HG03025 (cell line): ENCODE results near the gene CNNM3.
"Not testable (repeated sequence)": the region's sequence is repeated elsewhere in the genome, so short reads cannot be mapped to it uniquely, and the experiment has no call there.

Experiments
- ATAC-seq: cut with Tn5 transposase; IDR thresholded peaks from one replicate; pipeline ENCODE4 v1.9.1; 2021; ENCODE audit warnings: mild to moderate bottlenecking, moderate library complexity; ENCODE audit not compliant: unreplicated experiment, low FRiP score

The CNNM3 gene

DNA sequence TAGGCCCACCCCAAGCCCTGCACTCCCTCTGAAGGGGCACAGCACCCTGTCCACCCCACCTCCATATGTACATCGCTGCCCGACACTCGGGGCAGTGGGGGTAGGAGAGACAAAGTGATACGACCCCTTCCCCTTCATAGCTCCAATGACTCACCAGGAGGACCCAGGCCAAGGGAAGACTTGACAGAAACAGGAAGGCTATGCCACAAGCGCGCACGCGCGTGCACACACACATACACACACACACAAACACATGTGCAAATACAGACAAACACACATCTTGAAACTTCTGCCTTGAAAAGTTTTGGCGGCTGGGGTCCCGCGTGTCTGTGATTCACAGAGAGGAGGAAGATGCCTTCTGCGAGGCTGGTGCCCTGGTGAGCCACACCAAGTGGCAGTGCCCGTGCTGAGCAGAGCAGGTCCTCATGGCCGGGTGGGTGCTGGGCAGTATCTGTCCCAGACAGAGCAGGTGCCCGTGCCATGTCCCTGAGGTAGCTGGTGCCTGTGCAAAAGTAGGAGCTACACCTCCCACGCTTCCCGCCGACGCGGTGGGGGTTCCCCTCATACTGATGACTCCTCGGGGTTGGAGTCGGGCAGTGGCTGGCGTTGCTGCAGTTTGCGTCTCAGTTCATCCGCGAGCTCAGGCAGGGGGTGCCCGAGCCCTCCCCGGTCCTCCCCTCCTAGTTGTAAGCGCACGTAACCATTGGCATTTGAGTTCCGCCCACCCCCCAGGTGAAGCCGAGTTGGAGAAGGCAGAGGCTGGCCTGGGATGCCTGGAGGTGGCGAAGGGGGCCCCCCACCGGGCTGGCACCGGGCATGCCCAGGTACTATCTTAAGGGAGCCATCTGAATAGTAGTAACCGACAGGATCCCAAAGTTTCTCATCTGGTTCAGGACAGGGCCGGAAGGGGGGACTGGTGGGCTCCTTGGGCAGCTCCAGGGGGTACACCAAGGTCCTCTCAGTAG, 44.3 kb downstream of the CNNM3 start:
- ATAC-seq = no peak

DNA sequence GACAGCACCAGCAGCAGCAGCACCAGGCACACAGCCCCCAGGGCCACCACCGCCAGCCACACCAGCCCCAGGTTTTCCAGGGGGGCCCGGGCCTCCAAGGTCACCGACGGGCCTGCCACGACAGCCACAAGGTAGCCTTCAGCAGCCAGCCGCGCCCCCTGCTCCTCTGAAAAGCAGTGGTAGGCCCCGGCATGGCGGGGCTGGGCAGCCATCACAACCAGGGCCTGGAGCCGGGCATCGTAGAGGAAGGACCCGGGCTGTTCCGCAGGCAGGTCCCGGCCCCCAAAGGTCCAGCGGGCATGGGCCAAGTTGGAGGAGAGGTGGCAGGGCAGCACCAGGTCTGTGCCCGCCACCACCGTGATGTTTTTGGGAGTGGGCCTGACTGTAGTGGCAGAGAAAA, 45.0 kb downstream of the CNNM3 start:
- no peak for ATAC-seq

DNA sequence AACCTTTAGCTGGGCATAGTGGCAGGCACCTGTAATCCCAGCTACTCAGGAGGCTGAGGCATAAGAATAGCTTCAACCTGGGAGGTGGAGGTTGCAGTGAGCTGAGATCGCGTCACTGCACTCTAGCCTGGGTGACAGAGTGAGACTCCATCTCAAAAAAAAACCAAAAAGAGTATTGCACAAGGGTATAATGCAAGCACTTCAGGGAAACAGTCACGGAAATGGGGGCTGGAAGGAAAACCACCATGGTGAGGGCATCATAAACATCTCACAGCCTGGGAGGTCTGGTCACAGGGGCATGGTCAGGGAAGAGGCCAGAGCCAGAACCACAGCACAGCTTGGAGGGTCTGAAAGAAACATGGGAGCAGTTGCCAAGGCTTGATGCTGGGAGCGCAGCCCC, 47.0 kb downstream of the CNNM3 start:
- ATAC-seq = not testable (repeated sequence)

DNA sequence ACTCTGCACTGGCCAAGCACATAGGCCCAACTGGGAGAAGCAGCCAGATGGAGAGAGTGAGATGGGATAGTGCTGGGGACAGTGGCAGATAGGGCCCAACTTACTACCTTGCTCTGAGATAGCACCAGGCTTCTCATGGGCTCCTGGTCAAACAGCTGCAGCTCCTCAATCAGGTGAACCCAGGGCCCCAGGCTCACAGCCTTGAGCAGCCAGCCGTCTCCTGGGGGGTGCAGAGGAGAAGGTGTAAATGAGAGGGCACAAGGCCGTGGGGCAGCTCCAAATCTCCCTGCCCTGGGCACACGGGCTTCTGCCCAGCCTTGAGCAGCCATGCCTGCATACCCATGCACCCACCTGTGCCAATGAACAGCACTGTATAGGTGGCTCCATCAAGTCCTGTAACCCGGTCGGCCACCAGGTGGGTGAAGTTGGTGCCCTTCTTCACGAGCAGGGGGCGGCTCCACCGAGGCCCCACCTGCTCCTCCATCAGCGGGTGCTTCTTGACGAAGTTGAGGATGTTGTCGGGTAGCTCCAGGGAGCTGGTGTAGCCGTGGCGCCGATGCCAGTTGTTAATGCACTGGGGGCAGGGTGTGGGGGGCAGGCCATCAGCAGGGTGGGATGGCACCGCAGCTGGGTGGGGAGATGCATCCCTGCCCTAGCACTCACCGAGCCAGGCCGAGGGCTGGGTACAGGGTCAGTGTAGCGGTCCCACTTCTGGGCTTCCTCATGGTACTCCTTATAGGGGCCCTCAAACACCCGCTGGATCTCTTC, 47.7 kb downstream of the CNNM3 start:
- ATAC-seq = no peak

DNA sequence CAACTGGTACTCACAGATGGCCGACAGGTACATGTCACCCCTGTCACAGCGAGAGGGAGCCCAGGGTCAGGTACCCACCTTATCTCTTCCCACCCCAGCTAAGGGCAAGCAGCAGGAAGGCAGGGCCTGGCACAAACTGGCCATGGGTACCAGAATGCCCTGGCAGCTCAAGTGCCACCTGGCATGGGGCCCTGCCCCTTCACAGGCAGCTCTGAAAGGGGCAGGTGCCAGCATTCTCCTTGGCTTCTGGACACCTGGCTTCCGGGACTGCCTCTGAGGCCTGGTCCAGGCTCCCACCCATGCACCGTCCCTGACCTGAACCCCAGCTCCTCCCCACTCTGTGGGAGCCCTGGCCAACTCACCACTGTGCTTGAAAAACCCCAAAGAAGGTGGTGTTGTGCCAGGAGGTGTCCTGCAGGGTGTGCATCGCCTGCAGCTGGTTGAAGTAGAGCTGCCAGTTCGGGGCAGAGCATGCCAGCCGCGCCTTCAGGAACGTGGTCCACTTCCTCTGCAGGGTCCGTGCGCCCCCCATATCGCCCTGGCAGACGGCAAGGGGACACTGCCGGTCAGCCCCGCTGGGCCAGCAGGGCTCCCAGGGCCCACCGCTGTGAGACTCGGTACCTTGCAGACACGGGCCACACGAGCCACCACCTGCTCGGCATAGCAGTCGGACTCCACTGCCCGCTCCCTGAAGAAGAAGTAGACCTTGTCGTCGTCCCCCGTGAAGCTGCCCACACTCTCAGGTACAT, 48.4 kb downstream of the CNNM3 start:
- ATAC-seq = no peak

DNA sequence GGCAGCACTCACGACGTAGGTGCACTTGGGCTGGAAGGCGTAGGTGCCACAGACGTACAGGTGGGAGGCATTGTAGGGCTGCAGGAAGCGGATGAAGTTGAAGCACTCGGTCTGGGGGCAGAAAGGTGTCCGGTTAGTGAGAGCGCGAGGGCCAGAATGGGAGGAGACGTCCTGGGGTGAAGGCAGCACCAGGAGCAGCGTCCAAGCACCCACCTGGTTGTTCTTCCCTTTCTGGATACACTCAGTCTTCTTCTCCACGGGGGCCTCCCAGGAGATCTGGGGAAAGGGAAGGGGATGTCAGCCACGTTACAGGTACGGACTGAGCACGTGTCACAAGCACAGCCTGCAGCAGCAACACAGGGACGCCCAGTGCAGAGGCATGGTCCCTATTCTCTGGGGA, 49.6 kb downstream of the CNNM3 start:
- ATAC-seq = no peak

DNA sequence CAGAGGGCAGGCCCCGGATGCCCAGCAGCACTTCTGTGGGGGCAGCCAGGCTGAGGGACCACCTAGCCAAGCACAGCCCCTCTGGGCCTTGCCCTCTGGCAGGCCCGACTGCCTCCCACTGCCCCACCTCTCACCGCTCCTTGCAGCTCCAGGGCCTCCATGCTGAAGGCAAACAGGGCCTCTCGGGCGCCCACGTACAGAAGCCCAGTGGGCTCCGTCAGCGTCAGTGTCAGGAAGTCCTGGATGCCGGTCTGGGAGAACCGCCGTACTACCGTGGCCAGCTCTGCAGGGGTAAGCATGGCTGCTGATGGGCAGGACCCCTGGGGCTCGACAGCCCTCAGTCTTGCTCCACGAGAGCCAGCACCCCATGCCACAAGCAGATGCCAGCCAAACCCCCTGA, 50.1 kb downstream of the CNNM3 start:
- ATAC-seq = no peak

DNA sequence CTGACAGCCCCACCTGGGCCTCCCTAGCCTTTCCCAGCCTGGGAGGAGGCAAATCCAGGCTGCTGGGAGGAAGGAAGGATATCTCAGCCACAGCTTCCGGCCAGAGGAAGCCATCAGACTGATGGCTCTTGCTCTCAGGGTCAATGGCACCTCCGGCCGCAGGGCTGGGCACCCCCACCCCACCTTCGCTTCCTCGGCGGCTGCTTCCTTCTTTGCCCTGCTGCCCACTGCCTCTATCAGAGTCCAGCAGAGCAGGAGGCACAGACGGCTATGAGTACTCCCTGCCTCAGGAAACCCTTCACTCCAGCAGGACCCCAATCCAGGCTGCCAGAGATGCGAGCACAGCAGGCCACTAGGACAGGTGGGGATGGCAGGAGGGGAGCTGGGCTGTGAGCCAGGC, 50.5 kb downstream of the CNNM3 start:
- ATAC-seq = no peak

DNA sequence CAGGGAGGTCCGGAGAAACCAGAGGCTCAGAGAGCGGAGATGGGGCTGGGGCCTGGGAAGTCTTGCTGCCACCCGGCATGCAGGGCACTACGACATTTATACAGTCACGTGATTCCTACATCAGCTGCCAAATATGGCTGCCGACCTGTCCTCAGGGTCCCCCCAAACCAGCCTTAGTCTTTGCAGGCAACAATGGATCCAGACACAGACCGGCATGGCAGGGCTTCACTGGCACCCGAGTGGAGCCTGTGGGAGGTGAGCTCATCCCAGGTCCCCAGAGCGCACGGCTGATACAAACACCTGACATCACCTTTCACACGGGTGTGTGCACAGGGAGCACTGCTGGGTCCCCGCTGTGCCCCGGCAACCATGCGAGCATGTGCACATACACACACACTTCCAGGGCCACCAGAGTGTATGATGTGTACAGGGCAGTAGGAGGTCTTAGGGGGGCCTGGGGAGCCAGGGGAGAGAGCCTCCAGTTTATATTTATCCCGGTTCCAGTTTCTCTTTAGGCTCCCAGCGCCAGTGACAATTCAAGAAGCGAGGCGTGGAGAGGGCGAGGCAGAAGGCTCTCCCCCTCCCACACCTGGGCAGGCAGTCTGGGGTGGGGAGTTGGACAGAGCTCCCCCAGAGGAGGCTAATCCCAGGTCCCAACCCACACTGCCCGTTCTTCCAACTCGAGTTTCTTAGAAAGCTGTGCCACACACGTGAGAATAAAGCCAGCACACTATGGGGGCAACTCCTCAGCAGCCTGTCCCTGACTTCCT, 51.1 kb downstream of the CNNM3 start:
- ATAC-seq = no peak

DNA sequence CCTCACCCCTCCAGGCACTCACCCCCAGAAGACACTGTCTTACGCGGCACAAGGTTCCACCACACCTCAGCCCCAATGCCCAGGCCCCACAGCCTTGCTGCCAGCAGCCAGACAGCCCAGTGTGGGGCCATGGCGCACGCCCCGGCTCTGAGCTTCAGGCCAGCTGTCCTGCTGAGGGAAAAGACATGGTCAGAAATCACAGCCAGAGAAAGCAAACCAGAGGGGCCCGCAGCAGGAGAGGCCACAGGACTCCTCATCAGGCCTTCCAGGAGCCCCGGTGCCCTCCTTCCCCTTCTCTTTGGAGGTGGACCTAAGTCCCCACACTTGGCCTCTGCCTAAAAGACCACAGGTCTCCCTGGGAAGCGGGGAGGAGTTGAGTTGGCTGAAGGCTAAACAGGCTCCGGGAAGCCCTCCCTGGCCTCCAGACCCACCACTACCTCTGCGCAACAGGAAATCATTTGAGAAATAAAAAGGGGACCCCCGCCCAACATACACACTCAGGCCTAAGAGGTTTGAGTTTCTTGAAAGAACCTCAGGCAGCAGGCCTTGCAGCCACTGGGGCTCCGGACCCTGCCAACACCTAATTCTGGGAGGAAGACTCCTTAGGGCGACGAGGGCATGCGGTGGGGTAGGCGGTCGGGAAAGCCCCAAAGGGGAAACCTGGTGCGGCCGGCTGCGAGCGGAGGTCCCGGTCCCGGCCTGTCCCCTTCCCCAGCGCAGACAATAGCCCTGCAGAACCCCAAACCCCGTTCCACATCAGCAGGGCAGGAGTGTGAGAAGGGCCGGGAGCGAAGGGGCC, 51.9 kb downstream of the CNNM3 start:
- ATAC-seq = no peak

DNA sequence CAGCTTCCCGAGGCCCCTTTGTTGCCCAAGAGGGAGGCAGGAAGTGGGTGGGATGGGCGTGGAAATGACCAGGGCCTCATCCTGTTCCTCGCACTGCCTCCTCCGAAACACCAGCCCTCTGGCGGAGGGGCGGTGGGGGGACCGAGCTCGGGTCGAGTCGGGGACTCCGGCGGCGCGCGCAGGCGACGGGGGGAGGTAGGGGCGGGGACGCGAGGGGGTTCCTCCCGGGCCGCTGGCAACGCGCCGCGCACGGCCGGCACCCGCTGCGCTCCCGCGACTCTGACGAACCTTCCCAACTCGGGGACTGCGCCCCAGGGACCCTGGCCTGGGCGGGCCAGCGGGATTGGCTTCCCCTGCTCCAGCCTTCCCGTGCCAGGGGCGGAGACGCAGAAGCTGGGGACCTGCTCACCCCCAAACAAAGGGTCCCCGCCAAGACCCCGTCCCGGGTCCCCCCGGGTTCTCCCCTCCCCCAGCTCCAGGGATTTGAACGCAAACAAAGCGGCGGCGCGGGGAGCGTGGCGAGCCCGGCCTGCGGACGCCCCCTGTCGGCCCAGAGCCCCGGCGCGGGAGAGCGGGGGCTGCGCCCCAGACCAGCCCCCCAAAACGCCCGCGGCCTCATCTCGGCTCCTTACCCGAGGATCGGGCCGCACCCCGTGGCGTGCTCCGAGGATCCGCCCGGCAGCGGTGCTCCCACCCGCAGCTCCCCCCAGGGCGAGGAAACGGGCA, 52.6 kb downstream of the CNNM3 start:
- no peak for ATAC-seq

DNA sequence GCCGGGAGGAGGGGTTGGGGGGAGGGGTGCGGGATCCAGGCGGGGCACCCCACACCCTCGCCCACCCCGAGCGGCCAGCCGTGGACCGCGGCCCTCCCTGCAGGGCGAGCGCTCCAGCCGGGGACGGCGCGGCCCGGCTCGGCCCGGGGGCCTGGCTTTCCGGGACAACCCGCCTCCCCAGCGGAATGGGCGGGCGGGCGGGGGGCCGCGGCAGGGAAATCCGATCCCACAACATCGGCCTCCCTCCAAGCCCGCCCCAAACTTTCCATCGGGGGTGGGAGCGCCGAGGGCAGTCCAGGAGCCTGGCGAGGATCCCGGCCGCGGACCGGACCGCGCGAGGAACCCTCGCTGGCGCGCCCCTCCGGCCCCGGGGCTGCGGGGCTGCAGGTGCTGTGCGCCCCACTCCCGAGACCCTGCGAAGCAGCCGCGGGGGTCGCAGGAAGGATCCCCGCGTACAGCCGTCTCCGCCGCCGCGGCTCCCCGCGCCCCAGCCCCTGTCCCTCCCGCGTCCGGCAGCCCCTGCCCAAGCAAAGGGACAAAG, 53.3 kb downstream of the CNNM3 start:
- ATAC-seq = no peak

DNA sequence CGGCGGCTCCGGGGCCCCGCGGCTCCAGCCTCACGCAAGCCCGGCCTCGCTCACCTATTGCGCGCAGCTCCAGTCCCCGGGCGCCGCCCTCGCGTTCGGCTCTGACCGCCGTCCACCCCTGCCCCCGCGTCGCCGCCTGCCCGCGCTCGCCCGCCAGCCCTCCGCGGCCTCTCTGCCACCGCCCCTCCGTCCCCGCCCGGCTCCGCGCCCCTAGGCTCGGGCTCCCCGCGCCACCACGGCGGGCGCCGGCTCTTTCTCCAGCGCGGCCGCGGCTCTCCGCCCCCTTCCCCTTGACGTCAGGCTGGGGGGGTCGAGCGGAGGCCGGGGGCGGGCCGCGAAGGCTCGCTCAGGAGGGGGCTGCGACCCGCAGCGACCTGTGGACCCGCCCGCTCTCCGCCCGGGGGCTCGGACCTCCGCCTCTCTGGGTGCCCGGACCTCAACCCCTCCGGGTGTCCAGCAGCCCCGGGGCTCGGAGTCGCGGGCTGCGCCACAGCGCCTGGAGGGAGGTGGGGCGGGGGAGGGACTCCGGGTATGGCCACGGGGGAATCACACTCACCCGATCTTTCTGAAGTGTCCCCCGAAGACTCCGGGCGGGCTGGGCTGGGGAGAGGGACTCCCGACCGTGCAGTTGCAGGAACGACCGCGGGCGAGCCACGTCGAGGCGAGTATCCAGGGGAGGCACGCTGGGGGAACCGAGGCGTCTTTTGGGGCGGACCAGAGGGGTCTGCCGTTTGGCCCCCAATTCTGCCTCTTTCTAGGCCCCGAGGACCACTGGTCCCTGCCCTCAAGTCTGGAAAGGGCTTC, 54.0 kb downstream of the CNNM3 start, which contains the start of gene SEMA4C:
Gene SEMA4C, minus strand, starts transcription at position 259 of the 804 bp plus-strand sequence. CDS start 2,194 bp downstream, outside the sequence.
- no peak for ATAC-seq

DNA sequence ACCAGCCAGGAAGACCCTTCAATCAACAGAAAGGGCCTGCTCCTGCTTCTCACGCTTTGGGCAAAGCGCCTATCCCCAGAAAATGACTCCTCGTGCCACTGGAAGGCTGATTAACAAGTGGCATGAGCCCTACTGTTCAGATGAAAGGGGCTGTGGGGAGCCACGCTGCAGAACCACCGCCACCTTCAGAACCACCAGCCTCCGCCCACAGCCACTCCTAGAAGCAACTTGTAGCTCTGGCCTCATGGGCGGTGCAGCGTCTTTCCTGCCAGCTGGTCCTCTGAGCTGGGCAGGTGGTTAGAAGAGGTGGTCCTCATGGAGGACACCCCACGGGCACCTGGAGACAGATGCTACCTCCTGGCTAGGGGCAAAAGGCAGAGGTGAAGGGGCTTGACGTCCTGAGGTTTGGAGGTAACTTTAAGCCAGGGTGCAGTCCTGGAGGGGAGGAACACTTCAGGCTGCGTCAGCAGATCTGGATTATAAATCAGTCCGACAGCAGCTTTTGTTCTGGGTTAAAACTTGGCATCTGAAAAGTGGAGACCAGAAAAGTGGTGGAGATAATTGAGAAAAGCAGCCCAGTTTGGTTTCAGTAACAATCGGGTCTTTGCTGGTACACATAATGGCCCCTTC, 54.7 kb downstream of the CNNM3 start:
- ATAC-seq = no peak

DNA sequence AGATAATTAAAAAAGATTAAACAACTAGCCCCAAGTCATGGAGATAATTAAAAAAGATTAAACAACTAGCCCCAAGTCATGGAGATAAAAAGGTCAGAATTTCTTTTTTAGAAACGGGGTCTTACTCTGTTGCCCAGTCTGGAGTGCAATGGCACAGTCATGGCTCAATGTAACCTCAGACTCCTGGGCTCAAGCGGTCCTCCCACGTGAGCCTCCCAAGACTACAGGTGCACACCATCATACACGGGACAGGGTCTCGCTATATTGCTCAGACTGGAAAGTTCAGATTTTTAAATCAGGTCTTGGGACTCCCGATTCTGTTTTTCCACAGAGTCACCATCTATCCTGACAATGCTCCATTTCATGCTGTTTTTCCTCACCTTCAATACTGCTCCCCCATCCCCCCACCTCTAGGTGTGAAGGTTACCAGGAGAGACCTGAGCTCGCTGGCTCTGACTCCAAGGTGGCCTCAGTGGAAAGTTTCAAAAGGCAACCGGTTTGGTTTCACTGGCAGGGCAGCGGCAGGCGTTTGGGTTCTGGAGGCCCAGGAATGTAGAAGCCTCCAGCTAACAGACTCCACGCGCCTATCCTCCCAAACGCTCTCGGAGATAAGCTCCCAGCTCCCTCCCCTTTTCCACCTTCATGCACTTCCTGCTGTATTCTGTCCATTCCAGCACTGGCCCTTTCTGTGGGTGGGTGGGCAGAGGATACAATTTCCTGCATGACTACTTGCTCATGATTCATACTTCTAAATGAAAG, 56.7 kb downstream of the CNNM3 start:
- no peak for ATAC-seq

DNA sequence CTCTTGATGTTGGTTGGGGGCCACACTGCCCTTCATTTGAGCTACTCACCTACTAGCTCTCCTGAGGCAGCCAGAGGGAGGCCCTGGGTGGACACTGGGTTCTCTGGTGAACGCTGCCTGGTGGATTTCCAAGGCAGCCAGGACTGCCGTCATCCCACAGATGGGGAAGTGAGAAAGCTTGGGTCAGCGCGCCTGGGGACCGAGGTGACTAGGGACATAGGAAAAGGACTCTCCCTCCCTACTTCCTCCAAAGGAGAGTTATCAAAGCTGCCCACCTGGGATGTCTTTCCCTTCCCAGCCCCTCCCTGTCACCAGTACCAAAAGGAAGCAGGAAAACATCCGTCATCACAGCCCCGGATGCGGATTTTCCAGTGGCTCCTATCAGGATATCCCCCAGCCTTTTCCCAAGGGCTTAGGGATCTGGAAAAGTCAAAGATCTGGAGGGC, 57.6 kb downstream of the CNNM3 start:
- ATAC-seq = no peak
